ENCODE measurements around the gene KRT14. TPM values are rescaled to one million over a fixed set of nuclear protein-coding genes. Genes with fewer than 3 reads are reported as not detected.
A peak's percentile ranks its signal among the peaks of the same experiment; 100 is the strongest.

The KRT14 gene
- total and polyA plus RNA-seq, 2 donors (not counting 3 experiments of a cell fraction or from before 2014, with no cell fraction given), result 0.12 to 0.66 TPM

DNA sequence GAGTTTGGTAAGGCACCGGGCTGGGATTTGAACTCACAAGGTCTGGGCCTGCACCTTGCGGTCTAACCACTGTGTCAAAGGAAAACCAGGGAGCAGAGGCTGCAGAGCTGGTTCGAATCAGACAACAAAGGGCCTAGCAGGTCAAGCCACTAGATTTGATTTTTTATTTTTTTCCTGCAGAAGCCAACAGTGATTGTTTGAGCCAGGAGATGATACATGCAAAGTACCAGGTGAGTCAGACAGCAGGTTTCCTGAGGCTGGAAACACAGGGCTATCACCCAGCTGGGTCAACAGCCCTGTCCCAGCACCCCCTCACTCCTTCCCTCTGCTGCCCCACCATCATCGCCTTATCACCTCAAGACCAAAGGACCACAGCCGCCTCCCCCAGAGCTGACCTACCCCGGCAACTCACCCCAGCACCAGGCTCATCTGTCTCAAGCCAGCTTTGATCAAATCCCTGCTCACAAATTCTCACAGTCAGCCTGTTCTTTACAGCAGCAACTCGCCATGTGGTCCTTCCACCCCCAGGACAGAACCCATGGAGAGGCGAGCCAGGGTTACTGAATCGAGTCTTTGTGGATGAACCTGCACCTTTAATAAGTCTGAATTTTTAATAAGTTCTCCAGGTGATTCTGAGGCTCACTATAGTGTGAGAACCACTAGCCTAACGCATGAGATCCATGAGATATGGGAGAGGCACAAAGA is 45.6 kb downstream of the KRT14 start:
- no peak overlapping the region for H3K27ac ChIP-seq (ENCODE audit: insufficient read depth, low read depth, low read length)
- CTCF ChIA-PET, result interaction anchor here (0.6 to 3.3 kb wide), 11 partner anchors 8 to 219 kb away, joined by 3 to 28 read pairs (median 6); partner anchors contain the start of gene KRT19

DNA sequence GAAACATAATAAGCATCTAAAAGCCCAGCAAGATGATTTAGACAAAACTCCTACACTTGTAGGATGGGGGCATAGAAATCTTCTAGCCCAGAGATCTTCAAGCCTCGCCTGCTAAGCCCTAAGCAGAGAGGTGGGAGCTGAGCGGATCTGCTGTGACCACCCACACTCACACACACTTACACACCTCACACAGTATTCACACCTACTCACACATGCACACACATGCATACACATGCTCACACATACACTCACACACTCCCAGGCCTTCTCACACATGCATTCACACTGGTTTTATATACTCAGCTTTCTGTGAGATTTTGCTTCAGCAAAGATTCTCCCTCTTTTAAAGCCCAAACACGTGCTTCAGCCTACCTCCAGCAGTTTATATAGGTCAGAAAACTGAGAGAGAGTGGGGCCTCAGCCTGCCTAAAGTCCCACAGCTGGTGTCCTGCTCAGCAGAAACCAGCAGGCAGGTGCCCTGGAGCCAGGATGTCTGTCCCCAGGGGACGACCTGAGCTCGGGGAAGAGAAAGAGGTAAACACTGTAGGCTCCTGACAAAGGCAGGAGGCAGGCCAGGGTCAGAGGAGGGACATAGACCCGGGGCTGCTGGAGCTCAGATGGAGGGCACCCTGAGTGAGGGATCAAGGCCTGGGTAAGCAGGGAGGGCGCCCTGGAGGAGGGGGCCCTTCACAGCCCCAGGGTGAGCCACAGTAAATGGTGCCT is 46.6 kb downstream of the KRT14 start:
- DNase-seq (ENCODE audit: low read depth, low spot score) (no peak), FAIRE-seq (no peak)
- TF ChIP-seq POLR2AphosphoS5 (IDR thresholded peaks at IDR 0.05; ENCODE audit: insufficient read depth, low read depth, low read length), result no peak
- no peak for TF ChIP-seq EZH2 (IDR thresholded peaks at IDR 0.05; ENCODE audit: borderline replicate concordance, low read depth, low read length, severe bottlenecking)
- no peak for TF ChIP-seq MYC (IDR thresholded peaks at IDR 0.05; ENCODE audit: low read depth, low read length)
- TF ChIP-seq GATA2 (IDR thresholded peaks at IDR 0.05; ENCODE audit: insufficient read depth, insufficient read length, low read depth, low read length), result no peak
- TF ChIP-seq, protein P1, sequence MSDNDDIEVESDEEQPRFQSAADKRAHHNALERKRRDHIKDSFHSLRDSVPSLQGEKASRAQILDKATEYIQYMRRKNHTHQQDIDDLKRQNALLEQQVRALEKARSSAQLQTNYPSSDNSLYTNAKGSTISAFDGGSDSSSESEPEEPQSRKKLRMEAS (IDR thresholded peaks at IDR 0.05; ENCODE audit: insufficient read depth, insufficient read length), result no peak
- no peak for TF ChIP-seq JUN (IDR thresholded peaks at IDR 0.05; ENCODE audit: borderline replicate concordance, insufficient read depth, insufficient read length, low read depth)
- TF ChIP-seq, protein P2, sequence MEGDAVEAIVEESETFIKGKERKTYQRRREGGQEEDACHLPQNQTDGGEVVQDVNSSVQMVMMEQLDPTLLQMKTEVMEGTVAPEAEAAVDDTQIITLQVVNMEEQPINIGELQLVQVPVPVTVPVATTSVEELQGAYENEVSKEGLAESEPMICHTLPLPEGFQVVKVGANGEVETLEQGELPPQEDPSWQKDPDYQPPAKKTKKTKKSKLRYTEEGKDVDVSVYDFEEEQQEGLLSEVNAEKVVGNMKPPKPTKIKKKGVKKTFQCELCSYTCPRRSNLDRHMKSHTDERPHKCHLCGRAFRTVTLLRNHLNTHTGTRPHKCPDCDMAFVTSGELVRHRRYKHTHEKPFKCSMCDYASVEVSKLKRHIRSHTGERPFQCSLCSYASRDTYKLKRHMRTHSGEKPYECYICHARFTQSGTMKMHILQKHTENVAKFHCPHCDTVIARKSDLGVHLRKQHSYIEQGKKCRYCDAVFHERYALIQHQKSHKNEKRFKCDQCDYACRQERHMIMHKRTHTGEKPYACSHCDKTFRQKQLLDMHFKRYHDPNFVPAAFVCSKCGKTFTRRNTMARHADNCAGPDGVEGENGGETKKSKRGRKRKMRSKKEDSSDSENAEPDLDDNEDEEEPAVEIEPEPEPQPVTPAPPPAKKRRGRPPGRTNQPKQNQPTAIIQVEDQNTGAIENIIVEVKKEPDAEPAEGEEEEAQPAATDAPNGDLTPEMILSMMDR (IDR thresholded peaks at IDR 0.05; ENCODE audit: extremely low read depth in 1 of 2, insufficient read depth in 1 of 2, low read depth in 1 of 2, low read length in 2 of 2), result no peak
- no peak for TF ChIP-seq POLR2A (IDR thresholded peaks at IDR 0.05; ENCODE audit: low read depth, low read length)
- TF ChIP-seq FOS (IDR thresholded peaks at IDR 0.05; ENCODE audit: borderline replicate concordance, insufficient read depth, low read length), result no peak
- POLR2A ChIA-PET, result no interaction called here
- BruUV-seq (replicated peaks), result no TSS peak
- CTCF ChIA-PET, result interaction anchor here (1.2 to 3.0 kb wide), 5 partner anchors 9 to 123 kb away, joined by 3 to 28 read pairs (median 6); no protein-coding TSS in a partner anchor
- no peaks in the 10 kb centered on the region for H3K9me3 ChIP-seq (replicated peaks; ENCODE audit: control insufficient read depth, insufficient read depth, low read length)
- no peaks in the 10 kb centered on the region for H3K27me3 ChIP-seq (ENCODE audit: control insufficient read depth in 2 of 2, insufficient read depth in 2 of 2, low read length in 2 of 2)
- H4K20me1 ChIP-seq (replicated peaks; ENCODE audit: control insufficient read depth, extremely low read depth, insufficient read depth, low read length), result no peaks in the 10 kb centered on the region
- no peak overlapping the region for H2AFZ ChIP-seq (ENCODE audit: low read depth, low read length)
- no peaks in the 10 kb centered on the region for H3K9me1 ChIP-seq (replicated peaks; ENCODE audit: control insufficient read depth, extremely low read depth, insufficient read depth, low read length)
- H3K4me3 ChIP-seq (replicated peaks in 1 of 3; ENCODE audit: insufficient read depth in 1 of 3, low read depth in 1 of 3, low read length in 3 of 3), result no peak overlapping the region
- H3K27ac ChIP-seq (ENCODE audit: insufficient read depth, low read depth, low read length), result no peak overlapping the region
- dilution Hi-C loops (cut with MboI; ENCODE audit: extremely low pct_ligation_motif_present, low sequenced_read_pairs) (no loop called here), intact Hi-C loops (cut with micrococcal nuclease) (no loop called here)
- H3K36me3 ChIP-seq (ENCODE audit: control insufficient read depth in 2 of 2, extremely low read depth in 1 of 2, insufficient read depth in 2 of 2, low read length in 2 of 2), result no peaks in the 10 kb centered on the region
- H3K4me2 ChIP-seq (ENCODE audit: insufficient read depth, low read length), result no peak overlapping the region
- no peaks in the 10 kb centered on the region for H3K79me2 ChIP-seq (ENCODE audit: control insufficient read depth, insufficient read depth, low read length)
- no peaks in the 10 kb centered on the region for H3K4me1 ChIP-seq (ENCODE audit: control insufficient read depth, extremely low read depth, insufficient read depth, low read length)
- no peak overlapping the region for H3K9ac ChIP-seq (replicated peaks; ENCODE audit: extremely low read depth, insufficient read depth, low read length)

More for the DNA sequence above, 45.6 kb downstream of the KRT14 start:
- FAIRE-seq (peak; percentile 80), DNase-seq (ENCODE audit: low read depth, low spot score) (peak; percentile 37)
- Histone ChIP-seq H3K9me3 (replicated peaks; ENCODE audit: control insufficient read depth, insufficient read depth, low read length) (no peaks in the 10 kb centered on the region), H3K4me1 (ENCODE audit: control insufficient read depth, extremely low read depth, insufficient read depth, low read length) (no peaks in the 10 kb centered on the region), H3K9ac (replicated peaks; ENCODE audit: extremely low read depth, insufficient read depth, low read length) (no peak overlapping the region), H2AFZ (ENCODE audit: low read depth, low read length) (no peak overlapping the region), H3K27me3 (ENCODE audit: control insufficient read depth in 2 of 2, insufficient read depth in 2 of 2, low read length in 2 of 2) (no peaks in the 10 kb centered on the region), H3K79me2 (ENCODE audit: control insufficient read depth, insufficient read depth, low read length) (no peaks in the 10 kb centered on the region), H4K20me1 (replicated peaks; ENCODE audit: control insufficient read depth, extremely low read depth, insufficient read depth, low read length) (no peaks in the 10 kb centered on the region), H3K4me2 (ENCODE audit: insufficient read depth, low read length) (no peak overlapping the region), H3K36me3 (ENCODE audit: control insufficient read depth in 2 of 2, extremely low read depth in 1 of 2, insufficient read depth in 2 of 2, low read length in 2 of 2) (no peaks in the 10 kb centered on the region), H3K4me3 (replicated peaks in 1 of 3; ENCODE audit: insufficient read depth in 1 of 3, low read depth in 1 of 3, low read length in 3 of 3) (no peak overlapping the region), H3K9me1 (replicated peaks; ENCODE audit: control insufficient read depth, extremely low read depth, insufficient read depth, low read length) (no peaks in the 10 kb centered on the region)
- intact Hi-C loops (cut with micrococcal nuclease), result no loop called here
- dilution Hi-C loops (cut with MboI; ENCODE audit: extremely low pct_ligation_motif_present, low sequenced_read_pairs), result no loop called here
- TF ChIP-seq FOS (IDR thresholded peaks at IDR 0.05; ENCODE audit: borderline replicate concordance, insufficient read depth, low read length), result peak; percentile 39
- no peak for TF ChIP-seq JUN (IDR thresholded peaks at IDR 0.05; ENCODE audit: borderline replicate concordance, insufficient read depth, insufficient read length, low read depth)
- TF ChIP-seq GATA2 (IDR thresholded peaks at IDR 0.05; ENCODE audit: insufficient read depth, insufficient read length, low read depth, low read length), result peak; percentile 63
- BruUV-seq (replicated peaks), result no TSS peak
- POLR2A ChIA-PET, result interaction anchor here (1.0 kb wide), 1 partner anchor 19 kb away, joined by 3 read pairs; no protein-coding TSS in a partner anchor

Measured in endothelial cell of umbilical vein (primary cell).